ENCODE measurements around the gene CAMTA1.

Gene CAMTA1

DNA sequence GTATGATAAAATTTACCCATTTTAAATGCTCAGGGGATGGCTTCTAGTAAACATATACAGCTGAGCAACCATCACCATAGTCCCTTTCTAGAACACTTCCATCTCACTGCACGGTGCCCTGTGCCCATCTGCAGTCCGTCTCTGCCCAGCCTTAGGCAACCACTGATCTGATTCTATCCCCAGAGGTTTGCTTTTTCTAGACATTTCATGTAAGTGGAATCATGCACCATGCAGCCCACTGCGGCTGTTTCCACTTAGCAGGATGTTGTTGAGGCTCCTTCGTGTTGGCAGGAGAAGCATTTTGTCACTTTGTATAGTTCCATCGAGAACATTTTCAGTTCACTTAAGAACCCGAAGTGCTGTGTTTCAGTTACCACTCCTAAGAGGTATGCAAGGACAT lies 958.1 kb downstream of the CAMTA1 start:
- DNase-seq (ENCODE audit: low spot score): no peak

DNA sequence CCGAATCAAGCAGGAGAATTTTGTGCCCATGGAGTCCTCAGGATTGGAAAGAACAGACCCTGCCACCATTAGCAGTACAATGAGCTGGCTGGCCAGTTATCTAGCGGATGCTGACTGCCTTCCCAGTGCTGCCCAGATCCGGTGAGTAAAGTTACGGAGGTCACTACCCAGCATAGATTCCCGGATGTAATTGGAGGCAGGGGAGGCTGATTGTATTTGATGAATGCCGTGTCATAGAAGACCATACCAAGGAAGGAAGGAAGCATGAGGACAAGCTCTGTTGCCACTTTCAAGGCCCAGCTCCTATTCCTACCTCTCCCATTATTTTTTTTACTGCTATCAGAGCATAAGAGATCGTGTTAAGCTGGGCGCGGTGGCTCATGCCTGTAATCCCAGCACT lies 959.6 kb downstream of the CAMTA1 start:
- no peak for DNase-seq (ENCODE audit: low spot score)

DNA sequence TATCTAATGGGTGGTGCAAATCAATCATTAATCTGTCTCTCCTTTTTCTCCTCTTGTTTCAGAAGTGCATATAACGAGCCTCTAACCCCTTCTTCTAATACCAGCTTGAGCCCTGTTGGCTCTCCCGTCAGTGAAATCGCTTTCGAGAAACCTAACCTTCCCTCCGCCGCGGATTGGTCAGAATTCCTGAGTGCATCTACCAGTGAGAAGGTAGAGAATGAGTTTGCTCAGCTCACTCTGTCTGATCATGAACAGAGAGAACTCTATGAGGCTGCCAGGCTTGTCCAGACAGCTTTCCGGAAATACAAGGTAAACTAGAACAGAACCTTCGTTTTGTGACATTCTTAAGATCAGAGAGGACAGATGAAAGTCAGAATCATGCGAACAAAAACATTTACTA lies 960.5 kb downstream of the CAMTA1 start:
- no peak for DNase-seq (ENCODE audit: low spot score)

DNA sequence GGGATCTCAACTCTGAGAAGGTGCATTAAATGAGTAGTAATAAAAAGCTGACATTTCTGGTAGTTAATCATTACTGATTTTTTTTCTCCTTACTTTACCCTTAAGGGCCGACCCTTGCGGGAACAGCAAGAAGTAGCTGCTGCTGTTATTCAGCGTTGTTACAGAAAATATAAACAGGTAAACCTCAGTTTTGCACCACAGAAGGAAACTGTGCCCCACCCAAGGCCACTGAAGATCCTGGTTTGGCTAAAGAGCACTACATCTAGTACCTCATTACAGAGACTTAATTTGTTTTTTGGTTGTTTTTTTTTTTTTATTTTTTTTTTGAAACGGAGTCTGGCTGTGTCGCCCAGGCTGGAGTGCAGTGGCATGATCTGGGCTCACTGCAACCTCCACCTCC lies 962.4 kb downstream of the CAMTA1 start:
- no peak for DNase-seq (ENCODE audit: low spot score)

DNA sequence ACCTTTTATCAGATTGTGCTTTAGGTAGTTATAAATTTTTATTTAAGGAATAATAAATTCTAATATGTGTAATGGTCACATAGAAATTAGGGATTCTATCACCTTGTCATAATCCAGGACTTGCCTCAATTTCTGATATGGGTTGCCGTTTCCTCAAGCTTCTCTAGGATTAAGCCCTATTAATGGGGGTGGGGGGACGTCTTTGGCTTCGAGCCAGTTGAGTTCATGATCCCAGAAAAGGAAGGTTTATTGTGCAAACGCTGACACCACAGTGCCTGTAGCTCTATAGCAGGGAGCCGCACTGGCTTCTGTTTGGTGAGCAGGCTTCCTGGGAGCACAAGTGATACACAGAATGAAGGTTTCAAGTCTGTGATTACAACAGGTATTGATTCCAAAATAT lies 963.9 kb downstream of the CAMTA1 start:
- no peak for DNase-seq (ENCODE audit: low spot score)

DNA sequence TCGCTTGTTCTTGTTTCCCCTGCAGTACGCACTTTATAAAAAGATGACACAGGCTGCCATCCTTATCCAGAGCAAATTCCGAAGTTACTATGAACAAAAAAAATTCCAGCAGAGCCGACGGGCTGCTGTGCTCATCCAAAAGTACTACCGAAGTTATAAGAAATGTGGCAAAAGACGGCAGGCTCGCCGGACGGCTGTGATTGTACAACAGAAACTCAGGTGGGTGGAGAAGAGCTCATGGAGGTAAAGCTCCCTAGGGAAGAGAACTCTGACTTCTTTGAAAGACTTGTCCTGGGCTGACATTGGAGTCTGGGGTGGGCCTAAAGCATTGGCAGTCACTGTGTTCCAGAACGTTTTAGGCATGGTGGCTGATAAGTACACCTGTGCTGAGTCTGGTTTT lies 965.9 kb downstream of the CAMTA1 start:
- DNase-seq (ENCODE audit: low spot score): no peak

DNA sequence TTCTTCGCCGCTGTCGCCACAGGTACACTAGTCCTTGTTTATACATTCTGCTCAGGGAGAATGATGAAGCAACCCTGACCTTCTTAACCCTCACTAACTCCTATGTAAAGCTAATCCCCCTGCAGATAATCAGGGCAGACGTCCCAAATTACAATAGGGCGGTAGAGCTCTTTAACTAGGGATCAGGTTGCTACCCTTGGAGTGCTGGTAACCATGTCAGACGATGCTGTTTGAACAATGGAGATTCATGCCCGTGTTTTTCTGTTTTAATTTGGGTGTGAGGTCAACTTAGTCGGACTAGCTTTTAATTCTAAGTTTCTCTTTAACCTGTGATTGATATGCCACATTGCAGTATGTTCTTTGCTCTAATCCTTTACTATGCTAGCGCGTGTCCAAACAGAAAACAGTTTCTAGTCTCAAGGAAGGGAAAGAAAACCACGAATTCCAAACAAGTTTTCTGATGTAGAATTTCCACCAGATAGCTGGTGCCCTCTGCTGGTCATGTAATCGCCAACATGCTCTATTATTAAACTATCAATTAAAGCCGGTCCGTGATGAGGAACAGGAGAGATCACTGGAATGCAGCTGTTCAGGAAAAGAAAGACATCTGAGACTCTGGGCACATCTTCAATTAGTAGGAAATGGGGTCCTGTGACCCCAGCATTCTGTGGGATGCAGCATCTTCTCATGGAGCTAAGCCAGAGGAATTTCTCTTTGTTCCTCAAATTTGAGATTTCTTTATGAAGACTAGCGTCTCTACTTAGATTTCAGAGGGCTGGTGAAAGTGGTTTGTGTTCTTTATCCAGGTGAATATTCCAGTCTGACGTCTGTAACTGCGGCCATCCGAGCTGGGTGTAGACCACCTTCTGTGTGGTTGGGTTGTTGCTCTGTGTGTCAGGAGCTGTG lies 967.5 kb downstream of the CAMTA1 start:
- DNase-seq (ENCODE audit: low spot score): peak; percentile 77

DNA sequence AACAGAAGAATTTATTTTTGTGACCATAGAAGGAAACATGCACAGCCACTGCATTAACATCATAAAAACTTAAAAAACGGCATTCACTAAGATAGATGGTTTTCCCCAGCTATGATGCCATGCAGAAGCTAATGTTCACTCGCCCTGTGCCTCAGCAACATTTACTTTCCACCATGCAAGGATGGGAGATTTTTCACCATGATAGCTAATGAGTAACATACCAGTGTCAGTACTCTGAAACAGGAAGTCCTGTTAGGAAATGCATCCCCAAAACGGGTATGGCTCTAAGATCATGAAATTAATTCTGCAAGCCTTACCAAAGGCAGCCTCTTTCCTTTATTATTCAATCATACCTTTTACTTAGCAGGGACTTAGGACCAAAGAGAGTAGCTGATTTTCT lies 968.4 kb downstream of the CAMTA1 start:
- DNase-seq (ENCODE audit: low spot score): no peak

DNA sequence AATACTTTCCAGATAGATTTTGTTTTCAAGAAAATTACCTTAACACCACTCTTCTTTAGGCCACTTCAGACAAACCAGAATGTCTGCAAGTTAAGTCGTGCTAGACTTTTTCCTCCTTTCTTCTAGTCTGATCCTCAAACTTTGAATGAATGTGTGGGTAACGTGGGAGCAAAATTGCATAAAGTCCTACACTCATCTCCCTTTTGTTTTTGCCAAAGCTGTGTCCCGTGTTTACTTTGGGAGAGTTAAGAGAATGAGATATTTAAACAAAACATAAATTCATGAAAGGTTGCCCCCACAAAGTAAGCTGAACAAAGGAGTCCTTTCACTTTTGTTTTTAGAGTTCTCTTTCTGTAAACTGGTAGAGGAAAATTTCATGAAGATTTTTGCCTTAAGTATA lies 969.0 kb downstream of the CAMTA1 start:
- no peak for DNase-seq (ENCODE audit: low spot score)

DNA sequence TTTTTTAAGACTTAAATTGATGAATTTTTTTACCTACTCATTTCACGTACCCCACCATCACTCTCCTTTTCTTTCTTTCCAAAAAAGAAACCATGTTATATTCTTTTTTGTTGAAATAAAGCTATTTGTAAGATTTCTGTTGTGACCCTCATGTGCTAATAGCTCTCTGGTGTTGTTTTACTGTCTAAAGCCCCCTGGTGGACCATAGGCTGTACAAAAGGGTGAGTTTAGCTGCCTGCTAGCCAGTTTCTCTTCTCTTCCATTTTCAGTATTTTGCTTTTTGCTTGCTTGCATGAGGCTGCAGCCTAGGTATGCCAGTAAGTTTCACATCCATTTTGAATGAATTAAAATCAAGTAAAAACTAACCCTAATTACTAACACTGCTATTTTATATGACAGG lies 970.2 kb downstream of the CAMTA1 start:
- no peak for DNase-seq (ENCODE audit: low spot score)

DNA sequence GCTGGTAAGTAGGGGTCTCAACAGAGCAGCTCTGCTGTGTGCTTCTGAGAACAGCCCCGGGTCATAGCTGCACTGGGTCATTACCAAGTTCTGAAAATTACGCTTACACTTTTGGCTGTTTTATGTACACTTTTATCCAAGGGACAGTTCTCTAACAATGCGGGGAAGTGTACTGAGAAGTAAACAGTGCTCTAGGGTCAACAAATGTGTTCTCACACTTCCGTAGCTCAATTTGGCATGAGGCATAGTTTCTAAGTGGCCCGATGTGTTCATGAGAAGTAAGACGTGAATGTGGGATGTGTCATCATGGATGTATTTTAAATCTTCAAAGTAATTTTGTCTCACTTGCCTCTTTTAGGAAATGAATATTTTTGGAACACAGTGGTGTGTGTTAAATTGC lies 975.0 kb downstream of the CAMTA1 start:
- DNase-seq (ENCODE audit: low spot score): no peak

DNA sequence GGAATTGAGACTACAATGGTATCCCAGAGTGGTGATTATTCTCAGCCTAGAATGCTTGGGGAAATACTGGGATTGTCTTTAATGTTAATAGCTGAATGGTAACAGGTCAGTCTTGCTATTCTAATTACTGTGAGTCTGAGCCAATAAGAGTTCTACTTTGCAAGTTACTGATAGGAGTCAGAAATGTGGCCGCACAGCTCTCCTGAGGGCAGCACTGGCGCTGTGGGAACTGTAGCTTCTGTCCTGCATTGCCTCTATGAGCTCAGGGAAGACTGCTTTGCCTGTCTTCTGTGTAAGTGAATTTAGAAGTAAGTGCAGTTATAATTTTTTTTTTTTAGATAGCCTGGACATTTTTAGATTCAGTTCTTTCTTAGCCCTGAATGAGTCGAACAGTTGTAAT lies 975.8 kb downstream of the CAMTA1 start:
- DNase-seq (ENCODE audit: low spot score): no peak

DNA sequence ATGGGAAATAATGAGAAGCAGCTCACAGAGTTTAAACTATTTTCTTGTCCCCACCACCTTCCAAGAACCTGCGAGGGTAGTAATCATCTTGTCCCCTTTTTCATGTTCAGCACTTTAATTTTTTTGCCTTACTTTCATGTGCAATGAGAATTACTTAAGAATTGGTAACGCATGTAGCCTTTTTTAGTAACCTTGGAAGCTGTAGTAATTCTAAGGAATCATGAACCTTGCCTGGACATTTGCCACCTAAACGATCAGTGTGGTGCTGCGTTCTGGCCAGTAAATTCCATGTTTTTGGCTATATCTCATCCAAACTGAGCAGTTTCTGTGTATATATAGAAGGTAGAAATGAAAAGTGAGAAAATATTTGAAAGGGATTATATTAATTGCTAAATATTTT lies 981.9 kb downstream of the CAMTA1 start:
- no peak for DNase-seq (ENCODE audit: low spot score)

DNA sequence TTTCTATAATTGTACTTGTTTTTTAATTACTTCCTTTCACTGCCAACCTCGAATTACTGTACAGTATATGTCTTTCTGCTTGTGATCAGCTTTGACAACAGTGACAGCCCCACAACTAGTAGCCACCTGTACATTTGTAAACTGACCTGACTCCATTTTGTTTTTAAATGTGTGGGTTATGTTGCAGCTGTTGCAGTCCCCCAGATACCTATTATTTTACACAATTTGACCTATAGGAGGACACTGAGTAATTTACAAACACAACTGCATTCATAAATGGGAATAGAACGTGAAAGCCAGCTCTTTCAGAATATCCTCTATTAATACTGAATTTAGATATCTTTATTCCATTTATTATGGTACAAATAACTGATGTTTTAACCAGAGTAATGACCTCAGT lies 983.3 kb downstream of the CAMTA1 start:
- DNase-seq (ENCODE audit: low spot score): no peak

DNA sequence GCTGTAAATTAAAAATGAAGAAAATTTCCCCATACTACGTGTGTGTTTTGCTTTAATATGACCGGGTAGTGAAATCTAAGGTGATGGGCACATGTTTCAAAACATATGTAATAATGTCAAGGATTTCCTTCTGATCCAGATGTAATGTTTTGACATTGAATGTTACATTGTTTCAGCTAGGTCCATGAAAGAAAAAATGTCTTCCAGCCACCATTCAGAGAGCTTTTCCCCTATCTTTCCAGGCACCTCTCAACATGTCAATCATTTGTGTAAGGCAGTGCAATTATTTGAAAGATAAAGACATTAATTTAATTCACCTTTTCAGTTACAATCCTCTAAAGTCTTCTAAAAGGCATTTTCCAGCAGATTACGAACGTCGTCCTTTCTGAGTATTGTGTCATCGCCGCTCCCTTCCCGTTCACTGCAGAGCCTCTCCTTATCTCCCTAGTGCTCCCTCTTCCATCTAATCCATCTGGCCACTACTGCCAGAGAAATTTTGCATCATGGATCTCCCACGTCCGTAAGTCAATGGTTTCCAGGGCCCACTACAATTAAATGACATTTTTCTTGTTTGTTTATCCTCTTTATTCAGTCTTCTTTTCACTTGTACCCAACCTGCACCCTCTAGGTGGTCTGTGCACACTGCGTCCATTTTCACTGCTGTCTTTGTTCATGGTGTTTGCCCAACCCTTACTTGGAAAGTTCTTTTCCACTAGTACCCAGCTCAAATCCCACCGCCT lies 984.6 kb downstream of the CAMTA1 start:
- DNase-seq (ENCODE audit: low spot score): peak; percentile 18

DNA sequence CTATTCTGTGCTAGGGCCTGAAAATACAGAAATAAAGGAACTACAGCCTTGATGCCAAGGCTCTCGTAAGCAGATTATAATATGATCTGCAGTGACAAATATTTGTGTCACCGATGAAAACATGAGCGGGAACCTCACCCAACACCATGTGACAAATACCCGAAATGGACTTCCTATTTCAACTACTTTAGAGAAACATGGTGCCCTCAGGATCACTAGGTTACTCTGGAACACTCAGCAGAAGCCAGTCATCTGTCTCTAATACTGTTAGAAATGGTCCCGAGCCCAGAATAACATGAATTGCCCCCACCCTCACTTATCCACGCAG lies 985.4 kb downstream of the CAMTA1 start:
- no peak for DNase-seq (ENCODE audit: low spot score)

DNA sequence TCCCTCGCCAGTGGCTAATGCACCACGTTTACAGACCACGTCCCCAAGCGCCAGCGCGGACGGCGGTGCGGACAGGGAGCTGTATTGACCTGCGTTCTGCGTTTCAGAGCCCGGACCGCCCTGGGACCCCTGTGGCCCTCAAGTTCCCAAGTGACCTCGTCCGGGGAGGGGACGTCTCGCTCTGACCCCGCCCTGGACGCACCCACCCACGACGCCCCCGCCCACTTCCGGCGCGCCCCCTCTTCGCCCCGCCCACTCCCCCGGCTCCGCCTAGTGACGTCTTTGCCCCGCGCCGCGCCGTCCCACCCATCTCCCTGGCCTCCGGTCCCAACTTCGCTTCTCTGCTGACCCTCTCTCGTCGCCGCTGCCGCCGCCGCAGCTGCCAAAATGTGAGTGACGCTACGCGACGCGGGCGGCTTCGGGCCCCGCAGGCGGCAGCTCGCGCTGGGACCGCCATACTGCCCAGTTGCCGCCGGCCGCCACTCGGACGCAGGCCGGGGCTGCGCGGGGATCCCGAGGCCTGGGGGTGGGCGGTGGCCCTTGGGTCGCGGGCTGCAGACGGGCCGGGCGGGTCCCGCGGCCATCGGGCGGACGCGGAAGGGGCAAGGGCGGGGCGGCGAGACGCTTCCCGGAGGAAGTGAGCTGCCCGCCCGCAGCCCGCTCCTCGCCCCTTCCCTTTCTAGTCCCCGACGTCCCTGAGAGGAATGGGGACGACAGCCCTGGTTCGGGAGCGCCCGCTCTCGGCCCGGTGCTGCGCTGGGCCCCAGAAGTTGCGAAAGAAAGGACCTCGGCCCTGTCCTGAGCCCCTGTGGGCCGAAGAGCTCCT lies 986.0 kb downstream of the CAMTA1 start, which contains the start of gene VAMP3:
Gene VAMP3 (plus strand): TSS at position 300 of the 826 bp plus-strand sequence. CDS start 88 bp downstream, at position 388.
- peak; percentile 81 for DNase-seq (ENCODE audit: low spot score)

DNA sequence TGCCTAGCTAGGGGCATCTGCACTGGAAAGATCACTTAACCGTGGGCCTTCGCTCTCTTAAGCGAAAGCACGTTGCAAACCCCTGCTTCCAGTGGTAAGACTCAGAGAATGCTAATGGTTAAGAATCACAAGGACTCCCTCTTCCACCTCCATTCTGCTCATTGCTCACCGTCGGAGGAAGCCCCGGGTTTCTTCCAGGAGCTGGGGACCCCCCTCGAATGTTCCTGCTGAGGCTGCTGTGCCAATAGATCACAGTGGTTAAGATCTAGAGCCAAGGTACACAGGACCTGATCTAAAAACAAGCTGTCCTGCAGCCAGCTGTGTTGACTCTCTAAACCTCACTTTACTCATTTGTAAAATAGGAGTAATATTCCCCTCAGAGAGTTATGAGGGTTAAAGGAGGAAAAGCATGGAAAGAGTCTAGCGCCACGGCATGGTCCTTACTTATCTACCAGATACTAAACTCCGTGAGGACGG lies 986.6 kb downstream of the CAMTA1 start:
- DNase-seq (ENCODE audit: low spot score): no peak

DNA sequence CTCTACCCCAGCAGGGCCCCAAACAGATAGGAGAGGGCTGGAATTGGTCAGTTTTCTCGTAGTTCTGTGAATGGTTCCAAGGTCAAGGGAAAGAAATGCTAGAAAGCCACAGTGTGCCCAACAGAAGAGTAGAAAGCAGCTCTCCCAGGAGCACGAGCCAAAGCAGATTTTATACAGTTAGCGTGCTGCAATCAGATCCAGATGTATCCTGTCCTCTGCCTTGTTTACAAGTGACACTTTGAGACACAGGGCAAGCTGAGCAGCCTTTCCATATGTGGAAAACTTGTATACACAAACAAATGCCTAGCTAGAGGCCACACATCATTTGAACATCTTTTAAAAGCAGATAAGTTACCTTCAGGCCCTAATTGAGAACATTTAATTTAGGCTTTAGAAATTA lies 992.3 kb downstream of the CAMTA1 start:
- DNase-seq (ENCODE audit: low spot score): no peak

DNA sequence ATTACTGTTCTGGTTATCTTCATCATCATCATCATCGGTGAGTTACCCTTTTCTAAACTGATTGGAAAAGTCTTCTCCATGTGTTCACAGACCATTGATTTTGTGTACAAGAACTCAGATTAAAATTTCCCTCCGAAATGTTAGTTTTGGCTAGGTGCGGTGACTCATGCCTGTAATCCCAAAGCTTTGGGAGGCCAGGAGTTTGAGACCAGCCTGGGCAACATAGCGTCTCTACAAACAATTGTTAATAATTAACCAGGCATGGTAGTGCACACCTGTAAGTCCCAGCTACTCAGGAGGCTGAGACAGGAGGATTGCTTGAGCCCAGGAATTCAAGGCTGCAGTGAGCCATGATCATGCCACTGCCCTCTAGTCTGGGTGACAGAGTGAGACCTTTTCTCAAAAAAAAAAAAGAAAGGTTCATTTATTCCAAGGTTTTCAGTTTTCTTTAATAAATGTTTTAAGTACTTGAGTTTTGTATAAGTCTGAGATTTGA lies 992.9 kb downstream of the CAMTA1 start:
- DNase-seq (ENCODE audit: low spot score): no peak

DNA sequence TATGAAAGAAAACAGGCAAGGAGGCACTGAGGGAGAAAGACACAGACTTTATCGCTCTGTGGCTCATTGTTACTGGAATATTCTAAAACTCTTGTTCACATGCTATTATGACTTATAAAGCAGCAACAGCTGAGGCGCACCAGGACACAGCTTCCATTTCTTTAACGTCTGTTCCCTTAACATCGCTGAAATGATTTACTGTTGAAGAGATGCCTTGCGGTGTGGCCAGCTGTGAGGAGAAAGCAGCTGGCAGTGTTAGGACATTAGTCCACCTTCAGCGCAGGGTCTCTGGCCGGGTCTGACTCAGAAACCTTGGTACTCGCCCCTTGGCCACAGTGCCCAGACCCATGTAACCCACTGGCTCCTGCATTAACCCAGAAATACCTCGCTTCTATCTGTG lies 995.7 kb downstream of the CAMTA1 start:
- DNase-seq (ENCODE audit: low spot score): no peak

DNA sequence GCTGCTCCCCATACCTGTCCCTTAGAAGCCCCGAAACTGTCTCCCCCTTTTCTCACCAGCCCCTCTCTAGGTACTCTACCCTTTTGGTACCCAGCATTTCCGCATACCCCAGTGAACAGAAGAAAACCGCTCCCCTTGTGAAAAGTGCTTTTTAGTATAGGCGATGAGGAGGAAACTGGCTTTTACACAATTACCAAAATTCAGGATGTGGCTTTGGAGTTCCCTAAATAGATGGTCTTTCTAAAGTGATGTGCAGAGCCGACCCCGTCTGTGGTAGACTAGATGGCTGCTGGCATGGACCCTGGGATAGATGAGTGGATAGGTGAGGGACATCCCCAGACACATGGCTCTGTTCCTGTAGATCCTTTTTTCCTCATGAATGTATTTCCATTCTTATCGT lies 996.2 kb downstream of the CAMTA1 start:
- DNase-seq (ENCODE audit: low spot score): no peak

Data from putamen (tissue), 1 donor.